Measurements from ENCODE around the gene ACVRL1. TPM values are rescaled to one million over a fixed set of nuclear protein-coding genes. Genes with fewer than 3 reads are reported as not detected.

Gene ACVRL1
- total and polyA plus RNA-seq, 10 of the 15 experiments (the other 5 are each of a cell fraction or from before 2014, with no cell fraction given), result not detected

DNA sequence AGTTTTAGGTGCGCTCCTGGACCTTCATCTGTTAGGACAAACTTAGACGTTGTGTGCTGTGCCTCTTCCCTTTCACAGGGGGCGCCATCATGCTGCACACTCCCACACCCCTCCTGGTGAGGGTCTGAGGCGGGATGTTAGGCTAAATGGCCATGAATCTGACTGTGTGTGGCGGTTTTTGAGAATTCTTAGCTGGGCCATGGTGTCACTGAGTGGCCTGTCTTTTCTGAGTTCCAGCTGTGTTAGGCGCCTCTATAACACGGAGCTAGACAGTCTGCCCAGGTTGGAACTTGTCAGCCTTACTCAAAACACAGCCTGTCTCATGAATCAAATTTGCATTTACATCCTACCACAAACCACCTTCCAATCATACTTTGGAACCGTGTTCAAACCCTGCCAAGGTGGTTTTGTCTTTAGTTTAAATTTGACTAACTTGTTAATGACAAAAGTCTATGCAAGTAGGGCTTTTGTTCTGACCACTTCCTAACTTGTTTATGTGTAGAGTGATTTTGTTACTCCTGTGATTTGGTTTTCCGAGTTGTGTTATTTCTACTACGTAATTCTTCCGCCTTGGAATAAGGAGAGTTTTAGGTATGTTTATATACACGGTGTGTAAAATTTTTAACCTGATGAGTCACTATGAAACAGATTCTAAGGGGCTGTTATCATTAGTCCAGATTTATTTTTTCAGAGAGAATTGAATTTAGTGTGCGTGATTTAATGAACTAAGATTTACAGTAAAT lies 63.8 kb downstream of the ACVRL1 start (continued):
- TF ChIP-seq, protein P1, sequence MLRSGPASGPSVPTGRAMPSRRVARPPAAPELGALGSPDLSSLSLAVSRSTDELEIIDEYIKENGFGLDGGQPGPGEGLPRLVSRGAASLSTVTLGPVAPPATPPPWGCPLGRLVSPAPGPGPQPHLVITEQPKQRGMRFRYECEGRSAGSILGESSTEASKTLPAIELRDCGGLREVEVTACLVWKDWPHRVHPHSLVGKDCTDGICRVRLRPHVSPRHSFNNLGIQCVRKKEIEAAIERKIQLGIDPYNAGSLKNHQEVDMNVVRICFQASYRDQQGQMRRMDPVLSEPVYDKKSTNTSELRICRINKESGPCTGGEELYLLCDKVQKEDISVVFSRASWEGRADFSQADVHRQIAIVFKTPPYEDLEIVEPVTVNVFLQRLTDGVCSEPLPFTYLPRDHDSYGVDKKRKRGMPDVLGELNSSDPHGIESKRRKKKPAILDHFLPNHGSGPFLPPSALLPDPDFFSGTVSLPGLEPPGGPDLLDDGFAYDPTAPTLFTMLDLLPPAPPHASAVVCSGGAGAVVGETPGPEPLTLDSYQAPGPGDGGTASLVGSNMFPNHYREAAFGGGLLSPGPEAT (IDR thresholded peaks at IDR 0.05; ENCODE audit: low read depth), result peak; percentile 52
- no peak for TF ChIP-seq NR2C1 (IDR thresholded peaks at IDR 0.05)
- TF ChIP-seq ESRRA (IDR thresholded peaks at IDR 0.05; ENCODE audit: low read length), result no peak
- peak; percentile 90 for TF ChIP-seq ZSCAN29 (IDR thresholded peaks at IDR 0.05)
- TF ChIP-seq NBN (IDR thresholded peaks at IDR 0.05), result no peak
- TF ChIP-seq, protein P2, sequence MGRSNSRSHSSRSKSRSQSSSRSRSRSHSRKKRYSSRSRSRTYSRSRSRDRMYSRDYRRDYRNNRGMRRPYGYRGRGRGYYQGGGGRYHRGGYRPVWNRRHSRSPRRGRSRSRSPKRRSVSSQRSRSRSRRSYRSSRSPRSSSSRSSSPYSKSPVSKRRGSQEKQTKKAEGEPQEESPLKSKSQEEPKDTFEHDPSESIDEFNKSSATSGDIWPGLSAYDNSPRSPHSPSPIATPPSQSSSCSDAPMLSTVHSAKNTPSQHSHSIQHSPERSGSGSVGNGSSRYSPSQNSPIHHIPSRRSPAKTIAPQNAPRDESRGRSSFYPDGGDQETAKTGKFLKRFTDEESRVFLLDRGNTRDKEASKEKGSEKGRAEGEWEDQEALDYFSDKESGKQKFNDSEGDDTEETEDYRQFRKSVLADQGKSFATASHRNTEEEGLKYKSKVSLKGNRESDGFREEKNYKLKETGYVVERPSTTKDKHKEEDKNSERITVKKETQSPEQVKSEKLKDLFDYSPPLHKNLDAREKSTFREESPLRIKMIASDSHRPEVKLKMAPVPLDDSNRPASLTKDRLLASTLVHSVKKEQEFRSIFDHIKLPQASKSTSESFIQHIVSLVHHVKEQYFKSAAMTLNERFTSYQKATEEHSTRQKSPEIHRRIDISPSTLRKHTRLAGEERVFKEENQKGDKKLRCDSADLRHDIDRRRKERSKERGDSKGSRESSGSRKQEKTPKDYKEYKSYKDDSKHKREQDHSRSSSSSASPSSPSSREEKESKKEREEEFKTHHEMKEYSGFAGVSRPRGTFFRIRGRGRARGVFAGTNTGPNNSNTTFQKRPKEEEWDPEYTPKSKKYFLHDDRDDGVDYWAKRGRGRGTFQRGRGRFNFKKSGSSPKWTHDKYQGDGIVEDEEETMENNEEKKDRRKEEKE (IDR thresholded peaks at IDR 0.05), result no peak

Data from GM12878 (cell line).